HG02642 (cell line): ENCODE measurements around the gene QSOX2.

Experiments used
- ATAC-seq: cut with Tn5 transposase; IDR thresholded peaks from one replicate; pipeline ENCODE4 v1.9.1; 2021; ENCODE audit warnings: mild to moderate bottlenecking; ENCODE audit not compliant: unreplicated experiment, poor library complexity

QSOX2 gene

GRCh38 chr9:136254381-136255165 lies 9.0 kb upstream of the QSOX2 start:
- no peak for ATAC-seq

- ATAC-seq, result no peak
Observed at GRCh38 chr9:136253246-136254130, 7.9 kb upstream of the QSOX2 start.

GRCh38 chr9:136252846-136253245 lies 7.2 kb upstream of the QSOX2 start:
- no peak for ATAC-seq

GRCh38 chr9:136252281-136252680 lies 6.7 kb upstream of the QSOX2 start:
- ATAC-seq, result no peak

- no peak for ATAC-seq
Observed at GRCh38 chr9:136251264-136252115, 5.9 kb upstream of the QSOX2 start.

- ATAC-seq, result no peak
Observed at GRCh38 chr9:136250676-136251075, 5.1 kb upstream of the QSOX2 start.

GRCh38 chr9:136249877-136250559 lies 4.4 kb upstream of the QSOX2 start:
- ATAC-seq, result no peak

- no peak for ATAC-seq
Observed at GRCh38 chr9:136248951-136249876, 3.6 kb upstream of the QSOX2 start.

GRCh38 chr9:136247947-136248637 lies 2.5 kb upstream of the QSOX2 start:
- no peak for ATAC-seq

- no peak for ATAC-seq
Observed at GRCh38 chr9:136247551-136247916, 1.9 kb upstream of the QSOX2 start.

GRCh38 chr9:136246849-136247550 lies 1.4 kb upstream of the QSOX2 start:
- ATAC-seq, result no peak

GRCh38 chr9:136244969-136245218 lies 718 bp downstream of the QSOX2 start:
- ATAC-seq, result no peak

GRCh38 chr9:136244122-136244968 lies 1.3 kb downstream of the QSOX2 start:
- peak; percentile 24 for ATAC-seq

- no peak for ATAC-seq
Observed at GRCh38 chr9:136243631-136244030, 2.0 kb downstream of the QSOX2 start.

- no peak for ATAC-seq
Observed at GRCh38 chr9:136242918-136243525, 2.6 kb downstream of the QSOX2 start.

- no peak for ATAC-seq
Observed at GRCh38 chr9:136242248-136242647, 3.4 kb downstream of the QSOX2 start.

GRCh38 chr9:136241542-136241941 lies 4.1 kb downstream of the QSOX2 start:
- ATAC-seq, result no peak
